ENCODE measurements around the gene MFSD8. TPM values are rescaled to one million over a fixed set of nuclear protein-coding genes. Genes with fewer than 3 reads are reported as not detected.

MFSD8 gene
- total and polyA plus RNA-seq, 2 of the 8 experiments (the other 6 are each of a cell fraction or from before 2014, with no cell fraction given), result 9.2 to 15.8 TPM

DNA sequence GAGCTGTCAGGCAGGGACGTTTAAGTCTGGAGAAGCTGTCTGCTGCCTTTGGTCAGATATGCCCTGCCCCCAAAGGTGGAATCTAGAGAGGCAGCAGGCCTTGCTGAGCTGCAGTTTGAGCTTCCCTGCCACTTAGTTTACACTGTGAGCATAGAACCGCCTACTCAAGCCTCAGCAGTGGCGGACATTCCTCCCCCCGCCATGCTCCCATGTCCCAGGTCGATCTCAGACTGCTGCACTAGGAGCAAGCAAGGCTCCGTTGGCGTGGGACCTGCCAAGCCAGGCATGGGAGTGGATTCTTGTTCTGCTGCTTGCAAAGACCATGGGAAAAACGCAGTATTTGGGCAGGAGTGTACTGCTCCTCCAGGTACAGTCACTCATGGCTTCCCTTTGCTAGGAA is 59.9 kb downstream of the MFSD8 start (continued):
- TF ChIP-seq EP300 (IDR thresholded peaks at IDR 0.05; ENCODE audit: borderline replicate concordance in 1 of 2, low read depth in 2 of 2, low read length in 2 of 2), result no peak
- TF ChIP-seq RBBP5 (IDR thresholded peaks at IDR 0.05; ENCODE audit: borderline replicate concordance, low read depth, low read length), result no peak
- TF ChIP-seq HDAC2 (IDR thresholded peaks at IDR 0.05; ENCODE audit: borderline replicate concordance in 1 of 2, low read depth in 2 of 2, low read length in 2 of 2), result no peak
- TF ChIP-seq TAF1 (IDR thresholded peaks at IDR 0.05; ENCODE audit: low read depth, low read length), result no peak
- TF ChIP-seq KDM1A (IDR thresholded peaks at IDR 0.05; ENCODE audit: borderline replicate concordance, low read length), result no peak
- no peak for TF ChIP-seq EZH2 (IDR thresholded peaks at IDR 0.05; ENCODE audit: low read depth, low read length, severe bottlenecking)
- no peak for TF ChIP-seq TBP (IDR thresholded peaks at IDR 0.05; ENCODE audit: low read depth, low read length)

Data from H1 (cell line).